ENCODE results near the gene MRAS. TPM values are rescaled to one million over a fixed set of nuclear protein-coding genes. Genes with fewer than 3 reads are reported as not detected.

The MRAS gene
- total and polyA plus RNA-seq, 4 experiments from 2014 or later, result 1.3 to 2.0 TPM; not detected in 2

GRCh38 chr3:138397983-138398382, 49.6 kb downstream of the MRAS start:
- H3K36me3 ChIP-seq (ENCODE audit: insufficient read depth, low read length), result no peaks in the 10 kb centered on the region
- no peaks in the 10 kb centered on the region for H3K4me1 Mint-ChIP-seq
- ChIA-PET POLR2A (ENCODE audit: partially characterized antibody) (no interaction called here), CTCF (ENCODE audit: partially characterized antibody) (interaction anchor here (1.4 to 1.9 kb wide), 4 partner anchors 17 to 216 kb away, joined by 4 to 10 read pairs (median 8); no protein-coding TSS in a partner anchor)
- no peak overlapping the region for H3K4me3 ChIP-seq (ENCODE audit: low read length in 2 of 2)
- H3K27ac Mint-ChIP-seq, result no peak overlapping the region
- no peaks in the 10 kb centered on the region for H3K4me1 ChIP-seq (ENCODE audit: insufficient read depth, low read length)
- H3K36me3 Mint-ChIP-seq, result no peaks in the 10 kb centered on the region
- no peaks in the 10 kb centered on the region for H3K9me3 Mint-ChIP-seq
- H3K27ac ChIP-seq (ENCODE audit: low read depth, low read length), result no peak overlapping the region
- no peaks in the 10 kb centered on the region for H3K27me3 ChIP-seq (ENCODE audit: insufficient read depth, low read length)
- H3K27me3 Mint-ChIP-seq, result peaks cover 10 to 13% of the 10 kb centered on the region in 2 donors
- no peak for DNase-seq
- H3K4me3 Mint-ChIP-seq, result no peak overlapping the region
- H3K9me3 ChIP-seq (ENCODE audit: control insufficient read depth in 1 of 2, low read length in 2 of 2), result no peaks in the 10 kb centered on the region
- intact Hi-C loops (cut with micrococcal nuclease), result no loop called here

- no peaks in the 10 kb centered on the region for H3K9me3 ChIP-seq (ENCODE audit: control insufficient read depth in 1 of 2, low read length in 2 of 2)
- H3K36me3 Mint-ChIP-seq, result no peaks in the 10 kb centered on the region
- no peak overlapping the region for H3K27ac Mint-ChIP-seq
- no peak for DNase-seq
- H3K9me3 Mint-ChIP-seq, result no peaks in the 10 kb centered on the region
- no peaks in the 10 kb centered on the region for H3K4me1 ChIP-seq (ENCODE audit: insufficient read depth, low read length)
- ChIA-PET CTCF (ENCODE audit: partially characterized antibody) (interaction anchor here (1.1 to 1.7 kb wide), 2 partner anchors 12 to 49 kb away, joined by 4 to 5 read pairs; no protein-coding TSS in a partner anchor), POLR2A (ENCODE audit: partially characterized antibody) (no interaction called here)
- intact Hi-C loops (cut with micrococcal nuclease), result no loop called here
- no peaks in the 10 kb centered on the region for H3K36me3 ChIP-seq (ENCODE audit: insufficient read depth, low read length)
- H3K27me3 Mint-ChIP-seq, result peaks cover 10 to 14% of the 10 kb centered on the region in 2 donors
- H3K27me3 ChIP-seq (ENCODE audit: insufficient read depth, low read length), result no peaks in the 10 kb centered on the region
- H3K27ac ChIP-seq (ENCODE audit: low read depth, low read length), result no peak overlapping the region
- H3K4me3 Mint-ChIP-seq, result no peak overlapping the region
- H3K4me1 Mint-ChIP-seq, result no peaks in the 10 kb centered on the region
- H3K4me3 ChIP-seq (ENCODE audit: low read length in 2 of 2), result no peak overlapping the region
Measured at GRCh38 chr3:138398791-138399575, 50.6 kb downstream of the MRAS start.

DNA sequence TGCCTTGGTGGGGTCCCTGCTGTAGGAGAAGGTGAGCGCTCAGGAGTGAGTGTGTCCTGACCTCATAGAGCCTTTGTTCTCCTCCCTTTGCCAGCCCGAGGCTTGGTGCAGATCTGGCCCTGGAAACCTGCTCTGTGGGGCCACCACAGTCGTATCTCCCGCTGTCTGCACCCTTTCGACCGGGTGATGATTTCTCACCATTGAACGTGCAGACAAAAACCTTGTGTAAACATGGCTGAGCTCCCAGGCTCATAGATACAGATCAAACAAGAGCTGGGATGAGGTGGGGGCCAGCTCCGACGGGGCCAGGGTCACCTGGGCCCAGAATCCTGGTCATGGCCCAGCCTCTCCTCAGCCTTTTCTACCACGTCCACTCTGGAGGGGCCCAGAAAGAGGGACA, 51.4 kb downstream of the MRAS start:
- H3K27ac ChIP-seq (ENCODE audit: low read depth, low read length), result no peak overlapping the region
- intact Hi-C loops (cut with micrococcal nuclease), result no loop called here
- Mint-ChIP-seq H3K27ac (no peak overlapping the region), H3K9me3 (no peaks in the 10 kb centered on the region), H3K4me1 (no peaks in the 10 kb centered on the region), H3K36me3 (no peaks in the 10 kb centered on the region), H3K27me3 (peaks cover 10 to 16% of the 10 kb centered on the region in 2 donors), H3K4me3 (no peak overlapping the region)
- no peaks in the 10 kb centered on the region for H3K4me1 ChIP-seq (ENCODE audit: insufficient read depth, low read length)
- POLR2A ChIA-PET (ENCODE audit: partially characterized antibody), result no interaction called here
- CTCF ChIA-PET (ENCODE audit: partially characterized antibody), result interaction anchor here (1.1 to 1.5 kb wide), 2 partner anchors 11 to 18 kb away, joined by 4 to 5 read pairs; no protein-coding TSS in a partner anchor
- no peaks in the 10 kb centered on the region for H3K9me3 ChIP-seq (ENCODE audit: control insufficient read depth in 1 of 2, low read length in 2 of 2)
- no peak for DNase-seq
- no peak overlapping the region for H3K4me3 ChIP-seq (ENCODE audit: low read length in 2 of 2)
- H3K27me3 ChIP-seq (ENCODE audit: insufficient read depth, low read length), result no peaks in the 10 kb centered on the region
- no peaks in the 10 kb centered on the region for H3K36me3 ChIP-seq (ENCODE audit: insufficient read depth, low read length)

DNA sequence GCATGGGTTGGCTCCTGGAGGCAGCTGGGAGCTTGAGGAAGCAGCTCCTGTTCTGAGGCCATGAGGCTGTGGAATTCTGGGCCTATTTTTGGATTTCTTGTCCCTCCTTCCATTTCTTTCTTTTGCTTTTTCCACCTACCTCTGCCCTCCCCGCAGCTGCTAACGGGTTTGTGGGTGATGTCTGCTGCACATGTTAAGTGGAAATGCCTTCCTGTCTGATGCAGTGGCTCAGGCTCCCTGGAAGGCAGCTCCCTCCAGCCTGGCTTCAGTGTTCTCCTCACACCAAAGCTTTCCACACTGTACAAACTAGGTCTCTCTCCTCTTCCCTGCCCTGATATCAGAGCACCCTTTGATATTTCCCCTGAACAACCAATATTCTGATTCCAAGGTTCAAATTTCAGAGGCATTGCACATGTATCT, 52.3 kb downstream of the MRAS start:
- Histone ChIP-seq H3K27me3 (ENCODE audit: insufficient read depth, low read length) (peaks cover 2% of the 10 kb centered on the region), H3K27ac (ENCODE audit: low read depth, low read length) (no peak overlapping the region), H3K4me3 (ENCODE audit: low read length in 2 of 2) (no peak overlapping the region), H3K4me1 (ENCODE audit: insufficient read depth, low read length) (no peaks in the 10 kb centered on the region), H3K9me3 (ENCODE audit: control insufficient read depth in 1 of 2, low read length in 2 of 2) (no peaks in the 10 kb centered on the region), H3K36me3 (ENCODE audit: insufficient read depth, low read length) (no peaks in the 10 kb centered on the region)
- H3K4me1 Mint-ChIP-seq, result no peaks in the 10 kb centered on the region
- H3K27ac Mint-ChIP-seq, result no peak overlapping the region
- no peak for DNase-seq
- H3K27me3 Mint-ChIP-seq, result peaks cover 9 to 14% of the 10 kb centered on the region in 2 donors
- no peaks in the 10 kb centered on the region for H3K9me3 Mint-ChIP-seq
- H3K36me3 Mint-ChIP-seq, result no peaks in the 10 kb centered on the region
- CTCF ChIA-PET (ENCODE audit: partially characterized antibody), result interaction anchor here (0.9 to 1.5 kb wide), 3 partner anchors 11 to 18 kb away, joined by 3 to 5 read pairs (median 4); no protein-coding TSS in a partner anchor
- no peak overlapping the region for H3K4me3 Mint-ChIP-seq
- POLR2A ChIA-PET (ENCODE audit: partially characterized antibody), result no interaction called here
- intact Hi-C loops (cut with micrococcal nuclease), result no loop called here

DNA sequence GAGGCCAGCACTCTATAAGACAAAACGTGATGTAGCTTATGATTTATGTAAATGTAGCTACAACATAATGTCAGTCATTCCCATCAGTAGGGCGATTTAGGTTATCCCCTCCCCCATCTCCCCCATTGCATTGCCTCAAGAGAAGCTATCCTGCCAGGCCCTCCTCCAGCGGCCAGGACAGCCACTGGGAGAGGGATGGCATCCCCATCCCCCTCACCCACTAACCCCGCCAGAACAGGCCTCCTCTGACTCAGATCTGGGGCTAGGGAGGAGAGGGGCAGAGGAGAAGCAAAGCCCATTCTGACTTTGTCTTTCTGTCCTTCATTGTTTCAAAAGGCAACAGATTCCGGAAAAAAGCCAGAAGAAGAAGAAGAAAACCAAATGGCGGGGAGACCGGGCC, 53.5 kb downstream of the MRAS start:
- ChIA-PET POLR2A (ENCODE audit: partially characterized antibody) (no interaction called here), CTCF (ENCODE audit: partially characterized antibody) (interaction anchor here (0.9 kb wide), 1 partner anchor 17 kb away, joined by 3 read pairs; no protein-coding TSS in a partner anchor)
- Mint-ChIP-seq H3K27me3 (peaks cover 6 to 22% of the 10 kb centered on the region in 2 donors), H3K9me3 (peaks cover 0 to 3% (median 0%) of the 10 kb centered on the region in 8 donors), H3K4me1 (no peaks in the 10 kb centered on the region), H3K27ac (no peak overlapping the region), H3K4me3 (no peak overlapping the region), H3K36me3 (no peaks in the 10 kb centered on the region)
- Histone ChIP-seq H3K4me1 (ENCODE audit: insufficient read depth, low read length) (no peaks in the 10 kb centered on the region), H3K27me3 (ENCODE audit: insufficient read depth, low read length) (peaks cover 3% of the 10 kb centered on the region), H3K36me3 (ENCODE audit: insufficient read depth, low read length) (no peaks in the 10 kb centered on the region), H3K27ac (ENCODE audit: low read depth, low read length) (no peak overlapping the region), H3K9me3 (ENCODE audit: control insufficient read depth in 1 of 2, low read length in 2 of 2) (no peaks in the 10 kb centered on the region), H3K4me3 (ENCODE audit: low read length in 2 of 2) (no peak overlapping the region)
- DNase-seq, result no peak
- intact Hi-C loops (cut with micrococcal nuclease), result no loop called here

DNA sequence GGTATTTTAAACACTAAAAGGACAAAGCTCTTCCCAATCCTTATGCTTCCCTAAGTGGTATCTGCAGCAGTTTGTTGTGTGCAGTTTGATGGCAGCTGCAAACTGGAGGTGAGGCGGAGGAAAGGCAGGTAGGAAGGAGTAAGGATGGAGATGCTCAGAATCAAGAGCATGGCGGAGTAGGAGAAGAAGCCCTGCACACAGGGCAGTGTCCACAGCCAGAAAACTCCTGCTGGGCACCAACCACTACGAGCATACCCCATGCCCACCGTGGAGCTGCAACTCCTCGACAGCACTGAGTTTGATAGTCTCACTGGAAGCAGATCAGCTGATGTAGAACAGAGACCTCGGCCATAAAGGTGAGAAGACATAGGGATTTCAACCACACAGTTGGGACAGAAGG, 55.7 kb downstream of the MRAS start:
- no peaks in the 10 kb centered on the region for H3K36me3 ChIP-seq (ENCODE audit: insufficient read depth, low read length)
- no peaks in the 10 kb centered on the region for H3K36me3 Mint-ChIP-seq
- H3K4me1 Mint-ChIP-seq, result no peaks in the 10 kb centered on the region
- no peak overlapping the region for H3K4me3 Mint-ChIP-seq
- H3K9me3 ChIP-seq (ENCODE audit: control insufficient read depth in 1 of 2, low read length in 2 of 2), result no peaks in the 10 kb centered on the region
- DNase-seq, result no peak
- H3K27me3 ChIP-seq (ENCODE audit: insufficient read depth, low read length), result peaks cover 3% of the 10 kb centered on the region
- no peak overlapping the region for H3K4me3 ChIP-seq (ENCODE audit: low read length in 2 of 2)
- intact Hi-C loops (cut with micrococcal nuclease), result no loop called here
- H3K4me1 ChIP-seq (ENCODE audit: insufficient read depth, low read length), result no peaks in the 10 kb centered on the region
- H3K27me3 Mint-ChIP-seq, result peaks cover 5 to 25% of the 10 kb centered on the region in 2 donors
- H3K9me3 Mint-ChIP-seq, result peaks cover 0 to 3% (median 0%) of the 10 kb centered on the region in 8 donors
- ChIA-PET CTCF (ENCODE audit: partially characterized antibody) (interaction anchor here (2.0 kb wide), 1 partner anchor 13 kb away, joined by 13 read pairs; no protein-coding TSS in a partner anchor), POLR2A (ENCODE audit: partially characterized antibody) (no interaction called here)
- no peak overlapping the region for H3K27ac ChIP-seq (ENCODE audit: low read depth, low read length)
- H3K27ac Mint-ChIP-seq, result no peak overlapping the region

GRCh38 chr3:138405001-138405400, 56.6 kb downstream of the MRAS start:
- Mint-ChIP-seq H3K4me3 (no peak overlapping the region), H3K4me1 (no peaks in the 10 kb centered on the region), H3K9me3 (peaks cover 0 to 3% (median 0%) of the 10 kb centered on the region in 8 donors), H3K27ac (no peak overlapping the region), H3K27me3 (peaks cover 5 to 25% of the 10 kb centered on the region in 2 donors), H3K36me3 (no peaks in the 10 kb centered on the region)
- CTCF ChIA-PET (ENCODE audit: partially characterized antibody), result interaction anchor here (1.5 to 4.8 kb wide), 3 partner anchors 10 to 13 kb away, joined by 3 to 31 read pairs (median 13); no protein-coding TSS in a partner anchor
- H3K4me1 ChIP-seq (ENCODE audit: insufficient read depth, low read length), result no peaks in the 10 kb centered on the region
- peaks cover 3% of the 10 kb centered on the region for H3K27me3 ChIP-seq (ENCODE audit: insufficient read depth, low read length)
- no peaks in the 10 kb centered on the region for H3K36me3 ChIP-seq (ENCODE audit: insufficient read depth, low read length)
- DNase-seq, result no peak
- H3K9me3 ChIP-seq (ENCODE audit: control insufficient read depth in 1 of 2, low read length in 2 of 2), result no peaks in the 10 kb centered on the region
- intact Hi-C loops (cut with micrococcal nuclease), result no loop called here
- H3K27ac ChIP-seq (ENCODE audit: low read depth, low read length), result no peak overlapping the region
- H3K4me3 ChIP-seq (ENCODE audit: low read length in 2 of 2), result no peak overlapping the region
- POLR2A ChIA-PET (ENCODE audit: partially characterized antibody), result no interaction called here
